CD4-positive, alpha-beta T cell treated with Interferon alpha-2 for 1 hour (primary cell): Measurements from ENCODE around the gene GPATCH11.

Experiments used
- DNase-seq, 2 donors: peaks; one replicate each; pipeline ENCODE4 v3.0.0-alpha.2; 2020 to 2022

Gene GPATCH11

DNA sequence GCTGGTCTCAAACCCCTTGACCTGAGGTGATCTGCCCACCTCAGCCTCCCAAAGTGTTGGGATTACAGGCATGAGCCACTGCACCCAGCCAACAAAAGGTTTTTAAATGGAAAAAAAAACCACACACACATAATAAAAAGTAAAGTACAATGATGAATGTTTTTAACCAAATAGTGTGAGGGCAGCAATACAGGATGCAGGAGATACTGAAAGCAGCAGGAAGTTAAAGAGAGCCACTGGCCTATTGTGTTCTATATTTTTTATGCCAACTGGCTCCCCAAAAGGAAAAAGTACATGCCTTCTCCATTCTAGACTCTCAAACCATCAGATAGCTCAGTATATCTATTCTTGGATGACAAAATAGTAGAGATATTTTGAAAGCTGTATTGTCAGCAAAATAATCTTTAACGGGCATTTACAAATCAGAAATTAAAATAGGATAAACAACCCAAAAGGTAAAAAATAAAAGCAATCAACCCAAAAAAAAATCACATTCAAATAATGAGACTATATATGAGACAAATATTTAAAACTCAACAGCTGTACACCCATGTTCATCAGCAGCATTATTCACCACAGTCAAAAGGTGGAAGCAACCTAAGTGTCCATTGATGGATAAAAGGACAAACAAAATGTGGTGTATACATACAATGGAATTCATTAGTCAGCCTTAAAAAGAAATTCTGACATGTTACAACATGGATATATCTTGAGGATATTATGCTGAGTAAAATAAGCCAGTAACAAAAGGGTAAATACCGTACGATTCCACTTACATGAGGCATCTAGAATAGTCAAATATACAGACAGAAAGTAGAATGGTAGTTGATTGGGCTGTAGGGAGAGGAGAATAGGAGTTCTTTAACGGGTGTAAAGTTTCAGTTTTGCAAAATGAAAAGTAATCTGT is 26.2 kb downstream of the GPATCH11 start:
- no peak for DNase-seq

DNA sequence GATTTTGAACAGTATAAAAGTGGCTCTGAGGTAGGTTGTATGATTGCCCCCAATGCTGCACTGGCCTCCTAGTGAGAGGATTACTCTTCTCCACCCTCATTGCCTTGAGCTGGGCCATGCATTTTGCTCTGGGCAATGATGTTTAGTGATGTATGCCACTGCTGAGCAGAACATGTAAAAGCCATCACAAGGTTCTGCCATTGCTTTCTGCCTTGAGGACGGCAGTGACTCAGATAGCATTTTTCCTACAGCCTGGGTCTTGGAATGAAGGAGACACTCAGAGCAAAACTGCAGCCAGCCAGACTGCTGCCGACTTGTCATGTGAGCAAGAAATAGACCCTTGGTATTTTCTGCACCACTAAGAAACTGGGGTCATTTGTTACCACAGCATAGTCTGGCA is 27.6 kb downstream of the GPATCH11 start:
- DNase-seq = no peak

DNA sequence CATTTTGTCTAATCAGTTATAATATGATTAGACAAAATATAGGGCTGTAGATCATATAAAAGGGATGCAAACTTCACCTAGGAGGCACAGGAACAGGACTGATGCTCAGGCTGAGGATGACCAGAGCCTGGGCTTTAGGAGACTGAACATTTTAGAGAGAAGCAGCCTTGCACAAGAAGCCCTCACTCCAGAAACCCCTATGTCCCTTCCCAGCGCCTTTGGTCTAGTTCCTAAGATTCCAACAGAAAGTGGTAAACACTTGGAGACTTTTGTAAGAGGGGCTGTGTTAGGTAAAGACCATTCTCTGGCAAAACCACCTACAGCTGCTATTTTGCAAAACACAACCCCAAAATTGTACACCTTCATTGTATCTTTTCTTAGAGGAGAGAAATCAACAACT is 33.2 kb downstream of the GPATCH11 start:
- no peak for DNase-seq

DNA sequence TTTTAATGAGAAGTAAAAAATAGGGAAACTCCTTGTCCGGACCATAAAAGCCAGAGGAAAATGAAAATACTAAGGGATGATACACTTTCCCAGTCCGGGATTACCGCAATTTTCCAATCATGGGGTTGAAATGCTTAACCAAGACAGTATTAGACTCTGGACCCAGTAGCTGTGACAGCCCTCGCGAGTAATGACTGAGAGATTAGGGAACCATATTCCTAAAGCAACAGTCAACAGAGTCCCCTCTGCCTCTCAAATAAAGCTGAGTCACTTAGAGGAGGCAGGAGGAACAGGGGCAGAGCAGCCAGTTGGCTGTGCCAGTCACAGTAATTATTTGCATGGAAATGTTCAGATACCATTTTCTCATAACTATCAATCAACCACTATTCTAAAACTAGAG is 34.8 kb downstream of the GPATCH11 start:
- DNase-seq = no peak

DNA sequence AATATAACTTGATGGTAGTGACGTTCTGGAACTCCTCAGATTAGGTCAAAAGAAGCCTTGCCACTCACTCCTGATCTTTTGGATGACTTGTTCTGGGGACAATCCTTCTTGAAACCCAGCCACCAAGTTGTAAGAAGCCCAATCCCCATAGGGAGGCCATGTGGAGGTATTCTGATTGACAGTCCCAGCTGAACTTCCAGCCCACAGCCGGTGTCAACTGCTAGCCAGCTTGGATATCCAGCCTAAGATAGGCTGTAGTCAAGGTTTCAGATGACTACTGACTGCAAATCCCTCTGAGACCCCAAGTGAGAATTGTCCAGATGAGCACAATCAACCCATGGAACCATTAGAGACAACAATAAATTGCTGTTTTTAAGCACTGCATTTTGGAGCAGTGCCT is 41.1 kb downstream of the GPATCH11 start:
- DNase-seq = no peak

DNA sequence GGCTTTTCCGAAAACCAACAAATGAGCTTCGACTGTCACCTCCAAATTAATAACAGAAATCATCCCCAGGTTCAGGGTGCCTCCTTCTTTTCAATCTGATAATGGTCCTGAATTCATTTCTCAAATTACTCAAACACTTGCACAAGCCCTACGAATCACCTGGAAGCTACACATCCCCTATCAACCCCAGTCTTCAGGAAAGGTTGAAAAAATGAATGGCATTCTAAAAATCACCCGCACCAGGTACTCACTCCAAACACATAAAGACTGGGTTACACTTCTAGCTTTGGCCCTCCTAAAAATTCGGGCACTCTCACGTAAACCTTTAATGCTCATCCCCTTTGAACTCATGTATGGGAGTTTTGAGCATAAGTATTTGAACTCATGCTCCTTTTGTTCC is 48.6 kb downstream of the GPATCH11 start:
- no peak for DNase-seq

DNA sequence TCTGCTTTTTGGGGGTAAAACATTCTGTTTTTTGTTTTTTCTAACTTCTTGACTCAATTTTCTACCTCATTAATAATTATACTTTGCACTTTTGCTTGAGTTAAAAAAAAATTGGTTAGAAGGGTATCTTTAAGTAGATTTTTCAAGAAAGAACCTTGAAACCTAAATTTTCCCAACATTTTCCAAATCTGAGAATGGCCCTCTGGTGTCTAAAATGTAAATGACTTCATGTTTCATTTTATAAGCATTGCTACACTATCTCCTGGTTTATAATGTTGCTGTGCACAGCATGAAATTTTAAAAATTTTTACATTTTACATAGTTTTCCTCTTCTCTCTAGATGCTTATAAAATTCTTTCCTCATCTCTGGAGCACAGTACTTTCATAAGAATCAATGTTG is 58.2 kb downstream of the GPATCH11 start:
- no peak for DNase-seq

DNA sequence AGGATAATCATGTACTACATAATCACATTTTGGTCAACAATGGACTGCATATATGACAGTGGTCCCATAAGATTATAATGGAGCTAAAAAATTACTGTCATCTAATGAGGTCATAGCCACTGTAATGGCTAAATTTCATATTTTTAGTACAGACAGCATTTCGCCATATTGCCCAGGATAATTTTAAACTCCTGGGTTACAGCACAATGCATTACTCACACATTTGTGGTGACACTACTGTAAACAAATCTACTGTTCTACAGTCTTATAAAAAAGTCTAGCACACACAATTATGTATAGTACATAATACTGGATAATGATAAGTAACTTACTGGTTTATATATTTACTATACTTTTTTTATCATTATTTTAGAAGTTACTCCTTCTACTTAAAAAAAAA is 59.7 kb downstream of the GPATCH11 start:
- DNase-seq = no peak

DNA sequence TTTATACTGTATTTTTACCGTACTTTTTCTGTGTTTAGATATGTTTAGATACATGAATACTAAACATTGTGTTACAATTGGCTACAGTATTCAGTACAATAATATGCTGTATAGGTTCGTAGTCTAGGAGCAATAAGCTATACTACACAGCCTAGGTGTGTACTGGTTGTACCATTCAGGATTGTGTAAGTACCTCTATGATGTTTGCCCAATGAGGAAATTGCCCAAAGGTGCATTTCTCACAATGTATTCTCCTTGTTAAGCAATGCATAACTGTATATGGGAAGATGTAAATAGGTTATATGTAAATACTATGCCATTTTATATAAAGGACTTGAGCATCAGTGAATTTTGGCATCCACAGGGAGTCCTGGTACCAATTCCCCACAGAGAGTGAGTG is 61.7 kb downstream of the GPATCH11 start:
- no peak for DNase-seq

DNA sequence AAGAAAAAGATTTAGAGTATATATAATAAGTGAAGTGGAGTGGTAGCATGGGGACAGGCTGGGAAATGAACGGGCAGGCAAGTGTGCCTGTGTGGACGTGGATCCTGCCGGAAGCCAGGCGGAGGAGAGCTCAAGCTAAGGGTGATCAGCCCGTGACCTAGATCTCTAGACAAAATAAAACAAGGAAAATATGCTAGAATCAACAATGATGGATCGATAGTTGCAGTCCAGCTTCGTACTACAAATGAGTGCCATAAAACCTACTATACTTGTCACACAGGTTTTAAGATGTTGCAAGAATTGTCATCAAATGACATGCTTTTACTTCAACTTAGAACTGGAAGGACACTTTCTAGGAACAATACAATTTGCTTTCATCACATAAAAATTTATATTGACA is 64.0 kb downstream of the GPATCH11 start:
- DNase-seq = no peak
